Astrocyte (in vitro differentiated cells and primary cell): ENCODE data around the gene CATSPERZ. TPM values are rescaled to one million over a fixed set of nuclear protein-coding genes. Genes with fewer than 3 reads are reported as not detected.

ENCODE experiments used
- DNase-seq: peaks from one replicate; pipeline ENCODE4 v3.0.0-alpha.2; 2010; ENCODE audit warnings: low read depth
- FAIRE-seq: peaks from 2 replicates; lab custom pipeline; 2011; peaks lifted over from hg19 to GRCh38; lab: Jason Lieb, UNC
- H2AFZ ChIP-seq: 2 replicates; pipeline ENCODE4 v1.6.0; 2012; ENCODE audit warnings: low read depth, low read length, inconsistent platforms
- H3K27ac ChIP-seq: 2 replicates; pipeline ENCODE4 v1.5.1; 2011; ENCODE audit warnings: low read depth, low read length, inconsistent platforms
- H3K27me3 ChIP-seq: 2 replicates; pipeline ENCODE4 v1.6.0; 2011; ENCODE audit warnings: low read length, inconsistent platforms; ENCODE audit not compliant: insufficient read depth
- H3K36me3 ChIP-seq: 2 replicates; pipeline ENCODE4 v1.5.1; 2011; ENCODE audit warnings: low read length, inconsistent platforms; ENCODE audit not compliant: insufficient read depth
- H3K4me1 ChIP-seq: 2 replicates; pipeline ENCODE4 v1.5.1; 2011; ENCODE audit warnings: low read length, inconsistent platforms; ENCODE audit not compliant: insufficient read depth
- H3K4me2 ChIP-seq: 2 replicates; pipeline ENCODE4 v1.6.0; 2012; ENCODE audit warnings: low read length, inconsistent platforms
- H3K4me3 ChIP-seq: 2 replicates; pipeline ENCODE4 v1.5.1; 2011; ENCODE audit warnings: low read depth, mild to moderate bottlenecking, low read length, inconsistent platforms; ENCODE audit not compliant: insufficient read depth
- H3K79me2 ChIP-seq: 2 replicates; pipeline ENCODE4 v1.6.0; 2012; ENCODE audit warnings: mild to moderate bottlenecking, low read length, inconsistent platforms; ENCODE audit not compliant: insufficient read depth
- H3K9ac ChIP-seq: 2 replicates; pipeline ENCODE4 v1.6.0; 2012; ENCODE audit warnings: mild to moderate bottlenecking, low read length, inconsistent platforms
- H3K9me3 ChIP-seq: 2 replicates; pipeline ENCODE4 v1.5.1; 2012; ENCODE audit warnings: low read depth, mild to moderate bottlenecking, low read length, inconsistent platforms; ENCODE audit not compliant: insufficient read depth
- H4K20me1 ChIP-seq: 2 replicates; pipeline ENCODE4 v1.6.0; 2012; ENCODE audit warnings: low read length, inconsistent platforms; ENCODE audit not compliant: insufficient read depth
- H3K27ac Mint-ChIP-seq: one replicate; pipeline ENCODE4 v1.8.0; 2021; ENCODE audit warnings: mild to moderate bottlenecking, mixed read lengths; ENCODE audit not compliant: unreplicated experiment
- H3K27me3 Mint-ChIP-seq: one replicate; pipeline ENCODE4 v1.8.0; 2021; ENCODE audit warnings: low read depth, mixed read lengths; ENCODE audit not compliant: unreplicated experiment
- H3K36me3 Mint-ChIP-seq: one replicate; pipeline ENCODE4 v1.8.0; 2021; ENCODE audit warnings: low read depth, mixed read lengths; ENCODE audit not compliant: unreplicated experiment
- H3K4me1 Mint-ChIP-seq: one replicate; pipeline ENCODE4 v1.8.0; 2021; ENCODE audit warnings: low read depth, mixed read lengths; ENCODE audit not compliant: unreplicated experiment
- H3K4me3 Mint-ChIP-seq: one replicate; pipeline ENCODE4 v1.8.0; 2021; ENCODE audit warnings: mild to moderate bottlenecking, moderate library complexity, mixed read lengths; ENCODE audit not compliant: unreplicated experiment
- H3K9me3 Mint-ChIP-seq: one replicate; pipeline ENCODE4 v1.8.0; 2021; ENCODE audit warnings: mild to moderate bottlenecking, mixed read lengths; ENCODE audit not compliant: unreplicated experiment
- EZH2 ChIP-seq: IDR thresholded peaks from 2 replicates; pipeline ENCODE4 v1.6.1; 2012; ENCODE audit warnings: mild to moderate bottlenecking, low read length, inconsistent platforms; ENCODE audit not compliant: insufficient read depth
- total RNA-seq: library from RNA; stranded (reverse); gene quantifications from 2 replicates; pipeline ENCODE4 v1.2.1, GENCODE V29; 2021
- TF ChIP-seq, protein P1 (sequence below): IDR thresholded peaks from 2 replicates; pipeline ENCODE4 v1.5.1; 2011; ENCODE audit warnings: low read depth, mild to moderate bottlenecking, inconsistent platforms, low read length, moderate library complexity; ENCODE audit not compliant: insufficient read depth

The CATSPERZ gene
- total RNA-seq, 1 donor from 2014 or later, result not detected

DNA sequence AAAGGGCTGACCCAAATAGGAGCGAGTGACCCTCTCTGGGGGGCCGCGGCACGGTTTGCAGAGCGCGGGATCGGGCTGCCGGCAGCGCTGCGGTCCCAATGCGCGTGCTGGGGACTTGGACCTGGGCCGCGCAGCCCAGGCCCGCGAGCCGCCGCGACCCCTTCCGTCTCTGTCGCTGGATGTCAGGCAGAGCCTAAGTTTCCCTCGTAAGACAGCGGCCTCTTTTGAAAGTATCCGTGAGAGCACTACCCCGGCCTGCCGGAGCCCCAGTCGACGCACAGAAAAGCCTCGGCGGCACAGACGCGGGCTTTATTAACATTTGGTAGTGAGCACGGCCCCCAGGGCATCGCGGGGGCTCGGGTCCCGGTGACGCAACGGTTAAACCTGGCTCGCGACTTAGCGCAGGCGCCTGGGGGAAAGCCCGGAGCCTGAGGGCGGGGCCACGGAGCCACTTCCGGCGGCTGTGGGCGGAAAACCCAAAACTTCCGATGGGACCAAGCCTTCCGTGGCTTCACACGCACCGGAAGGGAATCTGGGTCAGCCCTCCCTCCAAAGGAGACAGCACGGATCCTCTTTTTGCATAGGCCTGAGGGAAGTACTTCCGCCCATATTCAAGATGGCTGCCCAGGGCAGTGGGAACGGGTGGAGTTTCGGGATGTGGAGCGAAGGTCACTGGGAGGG lies 30.5 kb upstream of the CATSPERZ start:
- peaks cover 10% of the 10 kb centered on the region for H4K20me1 ChIP-seq
- peaks cover 7% of the 10 kb centered on the region for H3K79me2 ChIP-seq
- Mint-ChIP-seq H3K4me3 (peak overlapping the region; percentile 96), H3K9me3 (no peaks in the 10 kb centered on the region), H3K36me3 (peaks cover 2% of the 10 kb centered on the region), H3K27me3 (no peaks in the 10 kb centered on the region), H3K27ac (peak overlapping the region; percentile 99), H3K4me1 (peaks cover 14% of the 10 kb centered on the region)
- TF ChIP-seq, protein P1, sequence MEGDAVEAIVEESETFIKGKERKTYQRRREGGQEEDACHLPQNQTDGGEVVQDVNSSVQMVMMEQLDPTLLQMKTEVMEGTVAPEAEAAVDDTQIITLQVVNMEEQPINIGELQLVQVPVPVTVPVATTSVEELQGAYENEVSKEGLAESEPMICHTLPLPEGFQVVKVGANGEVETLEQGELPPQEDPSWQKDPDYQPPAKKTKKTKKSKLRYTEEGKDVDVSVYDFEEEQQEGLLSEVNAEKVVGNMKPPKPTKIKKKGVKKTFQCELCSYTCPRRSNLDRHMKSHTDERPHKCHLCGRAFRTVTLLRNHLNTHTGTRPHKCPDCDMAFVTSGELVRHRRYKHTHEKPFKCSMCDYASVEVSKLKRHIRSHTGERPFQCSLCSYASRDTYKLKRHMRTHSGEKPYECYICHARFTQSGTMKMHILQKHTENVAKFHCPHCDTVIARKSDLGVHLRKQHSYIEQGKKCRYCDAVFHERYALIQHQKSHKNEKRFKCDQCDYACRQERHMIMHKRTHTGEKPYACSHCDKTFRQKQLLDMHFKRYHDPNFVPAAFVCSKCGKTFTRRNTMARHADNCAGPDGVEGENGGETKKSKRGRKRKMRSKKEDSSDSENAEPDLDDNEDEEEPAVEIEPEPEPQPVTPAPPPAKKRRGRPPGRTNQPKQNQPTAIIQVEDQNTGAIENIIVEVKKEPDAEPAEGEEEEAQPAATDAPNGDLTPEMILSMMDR, result no peak
- TF ChIP-seq EZH2, result no peak
- FAIRE-seq (peak; percentile 54), DNase-seq (peak; percentile 100)
- H3K4me1 ChIP-seq, result peaks cover 30% of the 10 kb centered on the region
- no peaks in the 10 kb centered on the region for H3K9me3 ChIP-seq
- peak overlapping the region; percentile 83 for H3K9ac ChIP-seq
- peak overlapping the region; percentile 93 for H3K4me2 ChIP-seq
- peaks cover 5% of the 10 kb centered on the region for H3K36me3 ChIP-seq
- peak overlapping the region; percentile 67 for H2AFZ ChIP-seq
- no peaks in the 10 kb centered on the region for H3K27me3 ChIP-seq
- peak overlapping the region; percentile 80 for H3K27ac ChIP-seq
- H3K4me3 ChIP-seq, result peak overlapping the region; percentile 70

DNA sequence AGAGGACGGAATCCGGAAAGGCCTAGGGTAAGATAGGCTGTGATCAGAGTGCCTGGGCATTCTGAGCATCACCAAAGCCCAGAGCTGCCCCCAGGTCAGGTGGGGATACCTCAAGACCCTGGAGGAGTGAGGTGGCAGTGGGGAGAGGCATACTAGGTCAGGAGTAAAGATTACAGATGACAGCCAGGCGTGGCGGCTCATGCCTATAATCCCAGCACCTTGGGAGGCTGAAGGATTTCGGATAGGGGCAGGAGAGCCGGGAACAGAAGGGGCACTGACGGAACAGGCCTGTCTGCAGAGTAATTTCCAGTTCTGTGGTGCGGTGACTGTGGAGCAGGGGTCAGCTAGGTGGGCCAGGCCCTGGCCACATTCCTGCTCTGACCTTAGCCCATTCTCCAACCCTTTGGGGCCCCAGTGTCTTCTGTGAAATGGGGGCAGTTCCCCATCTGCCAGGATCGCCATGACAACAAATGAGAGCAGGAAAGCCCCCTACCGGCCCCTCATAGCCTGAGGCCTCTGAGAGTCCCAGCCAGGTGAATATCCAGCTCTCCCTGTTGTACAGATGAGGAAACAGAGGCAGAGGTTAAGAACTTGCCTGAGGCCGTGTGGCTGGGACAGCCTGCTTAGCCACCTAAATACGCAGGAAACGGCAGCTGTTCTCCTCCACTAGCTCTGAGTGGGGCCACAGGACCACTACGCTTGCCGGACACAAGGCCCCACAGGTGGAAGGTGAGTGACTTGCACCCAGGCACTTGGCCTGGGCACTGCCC lies 24.9 kb upstream of the CATSPERZ start:
- Histone ChIP-seq H3K36me3 (no peaks in the 10 kb centered on the region), H4K20me1 (no peaks in the 10 kb centered on the region), H3K4me2 (no peak overlapping the region), H3K9me3 (no peaks in the 10 kb centered on the region), H3K9ac (no peak overlapping the region), H3K27ac (no peak overlapping the region), H3K4me3 (no peak overlapping the region), H3K4me1 (peaks cover 17% of the 10 kb centered on the region), H2AFZ (no peak overlapping the region), H3K79me2 (peaks cover 7% of the 10 kb centered on the region), H3K27me3 (no peaks in the 10 kb centered on the region)
- H3K36me3 Mint-ChIP-seq, result peaks cover 7% of the 10 kb centered on the region
- H3K9me3 Mint-ChIP-seq, result no peaks in the 10 kb centered on the region
- TF ChIP-seq EZH2, result no peak
- TF ChIP-seq, protein P1, result no peak
- no peaks in the 10 kb centered on the region for H3K27me3 Mint-ChIP-seq
- DNase-seq, result no peak
- H3K4me1 Mint-ChIP-seq, result peaks cover 4% of the 10 kb centered on the region
- FAIRE-seq, result no peak
- H3K27ac Mint-ChIP-seq, result no peak overlapping the region
- no peak overlapping the region for H3K4me3 Mint-ChIP-seq
